ENCODE measurements around the gene VAV1.
"Not testable (repeated sequence)": the region's sequence is repeated elsewhere in the genome, so short reads cannot be mapped to it uniquely, and the experiment has no call there.

The VAV1 gene

DNA sequence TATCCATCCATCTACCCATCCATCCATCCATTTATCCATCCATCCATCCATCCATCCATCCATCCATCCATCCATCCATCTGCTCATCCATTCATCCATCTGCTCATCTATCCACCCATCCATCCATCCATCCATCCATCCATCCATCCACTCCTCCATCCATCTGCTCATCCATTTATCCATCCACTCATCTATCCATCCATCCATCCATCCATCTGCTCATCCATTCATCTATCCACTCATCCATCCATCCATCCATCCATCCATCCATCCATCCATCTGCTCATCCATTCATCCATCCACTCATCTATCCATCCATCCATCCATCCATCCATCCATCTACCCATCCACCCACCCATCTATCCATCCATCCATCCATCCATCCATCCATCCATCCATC is 3.5 kb downstream of the VAV1 start:
- not testable (repeated sequence) for DNase-seq

GRCh38 chr19:6776999-6777398 is 4.5 kb downstream of the VAV1 start:
- ChIA-PET CTCF (no interaction called here), POLR2A (no interaction called here)
- no peak for DNase-seq
- H3K4me1 ChIP-seq (ENCODE audit: control extremely low read depth in 1 of 4, control insufficient read depth in 4 of 4, insufficient read depth in 4 of 4, low read length in 3 of 4), result peaks cover 4 to 34% (median 24%) of the 10 kb centered on the region in 4 experiments
- H3K4me3 ChIP-seq (ENCODE audit: control insufficient read depth in 1 of 7, extremely low read depth in 1 of 7, insufficient read depth in 4 of 7, low read depth in 2 of 7, low read length in 6 of 7), result no peak overlapping the region
- H3K27ac ChIP-seq (ENCODE audit: insufficient read depth in 1 of 2, low read depth in 1 of 2, low read length in 2 of 2, poor library complexity in 1 of 2, severe bottlenecking in 2 of 2), result peak overlapping the region in 1 of 2 experiments; percentile 34
- H3K27me3 ChIP-seq (replicated peaks in 2 of 5; ENCODE audit: control insufficient read depth in 4 of 5, insufficient read depth in 5 of 5, low read length in 4 of 5), result no peaks in the 10 kb centered on the region
- peaks cover 0 to 37% (median 17%) of the 10 kb centered on the region in 4 experiments for H3K36me3 ChIP-seq (ENCODE audit: control insufficient read depth in 4 of 4, insufficient read depth in 4 of 4, low read length in 3 of 4)
- WGBS (ENCODE audit: insufficient coverage), result 96% methylated on average over 4 of the region's 4 CpGs
- no peaks in the 10 kb centered on the region for H3K9me3 ChIP-seq (ENCODE audit: control extremely low read depth in 1 of 5, control insufficient read depth in 4 of 5, insufficient read depth in 2 of 5, low read depth in 1 of 5, low read length in 4 of 5)

More for the DNA sequence above, 3.5 kb downstream of the VAV1 start:
- H3K27me3 ChIP-seq (replicated peaks in 2 of 5; ENCODE audit: control insufficient read depth in 4 of 5, insufficient read depth in 5 of 5, low read length in 4 of 5); H3K4me3 ChIP-seq (ENCODE audit: control insufficient read depth in 1 of 7, extremely low read depth in 1 of 7, insufficient read depth in 4 of 7, low read depth in 2 of 7, low read length in 6 of 7); H3K27ac ChIP-seq (ENCODE audit: insufficient read depth in 1 of 2, low read depth in 1 of 2, low read length in 2 of 2, poor library complexity in 1 of 2, severe bottlenecking in 2 of 2); H3K9me3 ChIP-seq (ENCODE audit: control extremely low read depth in 1 of 5, control insufficient read depth in 4 of 5, insufficient read depth in 2 of 5, low read depth in 1 of 5, low read length in 4 of 5): not testable (repeated sequence)
- peaks cover 0 to 30% (median 12%) of the 10 kb centered on the region in 4 experiments for H3K36me3 ChIP-seq (ENCODE audit: control insufficient read depth in 4 of 4, insufficient read depth in 4 of 4, low read length in 3 of 4)
- CTCF ChIA-PET, result interaction anchor here (1.3 to 9.5 kb wide), 3 partner anchors 9 to 26 kb away, joined by 3 to 92 read pairs (median 31); no protein-coding TSS in a partner anchor
- peaks cover 4 to 36% (median 25%) of the 10 kb centered on the region in 4 experiments for H3K4me1 ChIP-seq (ENCODE audit: control extremely low read depth in 1 of 4, control insufficient read depth in 4 of 4, insufficient read depth in 4 of 4, low read length in 3 of 4)
- POLR2A ChIA-PET, result interaction anchor here (4.3 kb wide), 1 partner anchor 26 kb away, joined by 65 read pairs; no protein-coding TSS in a partner anchor

- WGBS (ENCODE audit: insufficient coverage), result 96% methylated on average over 2 of the region's 2 CpGs
- CTCF ChIA-PET, result no interaction called here
These were observed 4.9 kb downstream of the VAV1 start for GRCh38 chr19:6777434-6777833.

DNA sequence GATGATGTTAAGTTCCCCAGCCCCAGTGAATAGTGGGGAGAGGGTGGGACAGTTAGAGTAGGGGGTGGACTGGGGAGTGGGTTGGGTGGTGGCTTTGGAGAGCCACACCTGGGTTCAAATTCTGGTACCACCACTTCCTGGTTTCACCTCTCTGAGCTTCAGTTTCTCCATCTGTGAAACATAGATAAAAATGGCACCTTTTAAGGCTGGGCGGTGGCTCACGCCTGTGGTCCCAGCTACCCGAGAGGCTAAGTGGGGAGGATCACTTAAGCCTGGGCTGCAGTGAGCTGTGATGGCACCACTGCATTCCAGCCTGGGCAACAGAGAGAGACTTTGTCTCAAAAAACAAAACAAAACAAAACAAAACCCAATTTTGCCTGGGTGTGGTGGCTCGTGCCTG is 5.9 kb downstream of the VAV1 start:
- ChIA-PET CTCF (interaction anchor here (0.6 to 2.6 kb wide), 2 partner anchors 24 to 1786 kb away, joined by 3 to 10 read pairs; no protein-coding TSS in a partner anchor), POLR2A (interaction anchor here (1.0 kb wide), 1 partner anchor 90 kb away, joined by 3 read pairs; no protein-coding TSS in a partner anchor)
- no peaks in the 10 kb centered on the region for H3K9me3 ChIP-seq (ENCODE audit: control extremely low read depth in 1 of 5, control insufficient read depth in 4 of 5, insufficient read depth in 2 of 5, low read depth in 1 of 5, low read length in 4 of 5)
- no CpG with 5 or more reads among the region's 4 CpGs for WGBS (ENCODE audit: insufficient coverage)
- H3K4me1 ChIP-seq (ENCODE audit: control extremely low read depth in 1 of 4, control insufficient read depth in 4 of 4, insufficient read depth in 4 of 4, low read length in 3 of 4), result peaks cover 4 to 25% (median 20%) of the 10 kb centered on the region in 4 experiments
- H3K27ac ChIP-seq (ENCODE audit: insufficient read depth in 1 of 2, low read depth in 1 of 2, low read length in 2 of 2, poor library complexity in 1 of 2, severe bottlenecking in 2 of 2), result peak overlapping the region in 1 of 2 experiments; percentile 23
- no peak for DNase-seq
- H3K27me3 ChIP-seq (replicated peaks in 2 of 5; ENCODE audit: control insufficient read depth in 4 of 5, insufficient read depth in 5 of 5, low read length in 4 of 5), result no peaks in the 10 kb centered on the region
- peaks cover 0 to 40% (median 17%) of the 10 kb centered on the region in 4 experiments for H3K36me3 ChIP-seq (ENCODE audit: control insufficient read depth in 4 of 4, insufficient read depth in 4 of 4, low read length in 3 of 4)
- H3K4me3 ChIP-seq (ENCODE audit: control insufficient read depth in 1 of 7, extremely low read depth in 1 of 7, insufficient read depth in 4 of 7, low read depth in 2 of 7, low read length in 6 of 7), result no peak overlapping the region

More at GRCh38 chr19:6777434-6777833, 4.9 kb downstream of the VAV1 start:
- Histone ChIP-seq H3K4me1 (ENCODE audit: control extremely low read depth in 1 of 4, control insufficient read depth in 4 of 4, insufficient read depth in 4 of 4, low read length in 3 of 4) (peaks cover 4 to 34% (median 24%) of the 10 kb centered on the region in 4 experiments), H3K27ac (ENCODE audit: insufficient read depth in 1 of 2, low read depth in 1 of 2, low read length in 2 of 2, poor library complexity in 1 of 2, severe bottlenecking in 2 of 2) (peak overlapping the region in 1 of 2 experiments; percentile 34), H3K36me3 (ENCODE audit: control insufficient read depth in 4 of 4, insufficient read depth in 4 of 4, low read length in 3 of 4) (peaks cover 0 to 37% (median 17%) of the 10 kb centered on the region in 4 experiments), H3K9me3 (ENCODE audit: control extremely low read depth in 1 of 5, control insufficient read depth in 4 of 5, insufficient read depth in 2 of 5, low read depth in 1 of 5, low read length in 4 of 5) (no peaks in the 10 kb centered on the region), H3K4me3 (ENCODE audit: control insufficient read depth in 1 of 7, extremely low read depth in 1 of 7, insufficient read depth in 4 of 7, low read depth in 2 of 7, low read length in 6 of 7) (no peak overlapping the region), H3K27me3 (replicated peaks in 2 of 5; ENCODE audit: control insufficient read depth in 4 of 5, insufficient read depth in 5 of 5, low read length in 4 of 5) (no peaks in the 10 kb centered on the region)
- POLR2A ChIA-PET, result no interaction called here
- DNase-seq, result no peak

GRCh38 chr19:6779206-6779605 is 6.7 kb downstream of the VAV1 start:
- Histone ChIP-seq H3K27me3 (replicated peaks in 2 of 5; ENCODE audit: control insufficient read depth in 4 of 5, insufficient read depth in 5 of 5, low read length in 4 of 5) (no peaks in the 10 kb centered on the region), H3K4me1 (ENCODE audit: control extremely low read depth in 1 of 4, control insufficient read depth in 4 of 4, insufficient read depth in 4 of 4, low read length in 3 of 4) (peaks cover 4 to 20% (median 15%) of the 10 kb centered on the region in 4 experiments), H3K4me3 (ENCODE audit: control insufficient read depth in 1 of 7, extremely low read depth in 1 of 7, insufficient read depth in 4 of 7, low read depth in 2 of 7, low read length in 6 of 7) (no peak overlapping the region), H3K36me3 (ENCODE audit: control insufficient read depth in 4 of 4, insufficient read depth in 4 of 4, low read length in 3 of 4) (peaks cover 0 to 48% (median 19%) of the 10 kb centered on the region in 4 experiments), H3K27ac (ENCODE audit: insufficient read depth in 1 of 2, low read depth in 1 of 2, low read length in 2 of 2, poor library complexity in 1 of 2, severe bottlenecking in 2 of 2) (peak overlapping the region in 1 of 2 experiments; percentile 14), H3K9me3 (ENCODE audit: control extremely low read depth in 1 of 5, control insufficient read depth in 4 of 5, insufficient read depth in 2 of 5, low read depth in 1 of 5, low read length in 4 of 5) (no peaks in the 10 kb centered on the region)
- ChIA-PET CTCF (interaction anchor here (2.6 kb wide), 1 partner anchor 23 kb away, joined by 10 read pairs; no protein-coding TSS in a partner anchor), POLR2A (interaction anchor here (0.7 kb wide), 1 partner anchor 22 kb away, joined by 3 read pairs; no protein-coding TSS in a partner anchor)
- 100% methylated on average over 1 of the region's 4 CpGs for WGBS (ENCODE audit: insufficient coverage)
- no peak for DNase-seq

DNA sequence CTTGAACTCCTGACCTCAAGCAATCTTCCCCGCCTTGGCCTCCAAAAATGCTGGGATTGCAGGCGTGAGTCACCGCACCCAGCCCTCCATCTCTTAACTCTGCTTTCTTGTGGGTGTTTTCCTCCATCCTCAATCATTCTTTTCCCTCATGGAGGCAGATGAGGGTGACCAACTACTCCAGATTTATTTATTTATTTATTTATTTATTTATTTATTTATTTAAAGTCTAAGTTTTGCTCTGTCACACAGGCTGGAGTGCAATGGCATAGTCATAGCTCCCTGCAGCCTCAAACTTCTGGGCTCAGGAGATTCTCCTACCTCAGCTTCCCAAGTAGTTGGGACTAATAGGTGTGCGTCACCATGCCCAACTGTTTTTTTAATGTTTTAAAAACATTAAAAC is 14.9 kb downstream of the VAV1 start:
- H3K4me1 ChIP-seq (ENCODE audit: control extremely low read depth in 1 of 4, control insufficient read depth in 4 of 4, insufficient read depth in 4 of 4, low read length in 3 of 4), result no peaks in the 10 kb centered on the region
- DNase-seq, result no peak
- H3K27me3 ChIP-seq (replicated peaks in 2 of 5; ENCODE audit: control insufficient read depth in 4 of 5, insufficient read depth in 5 of 5, low read length in 4 of 5), result no peaks in the 10 kb centered on the region
- peaks cover 11 to 46% (median 22%) of the 10 kb centered on the region in 4 experiments for H3K36me3 ChIP-seq (ENCODE audit: control insufficient read depth in 4 of 4, insufficient read depth in 4 of 4, low read length in 3 of 4)
- CTCF ChIA-PET, result no interaction called here
- POLR2A ChIA-PET, result no interaction called here
- H3K4me3 ChIP-seq (ENCODE audit: control insufficient read depth in 1 of 7, extremely low read depth in 1 of 7, insufficient read depth in 4 of 7, low read depth in 2 of 7, low read length in 6 of 7), result no peak overlapping the region
- 93% methylated on average over 3 of the region's 4 CpGs for WGBS (ENCODE audit: insufficient coverage)
- H3K27ac ChIP-seq (ENCODE audit: insufficient read depth in 1 of 2, low read depth in 1 of 2, low read length in 2 of 2, poor library complexity in 1 of 2, severe bottlenecking in 2 of 2), result no peak overlapping the region
- H3K9me3 ChIP-seq (ENCODE audit: control extremely low read depth in 1 of 5, control insufficient read depth in 4 of 5, insufficient read depth in 2 of 5, low read depth in 1 of 5, low read length in 4 of 5), result no peaks in the 10 kb centered on the region

DNA sequence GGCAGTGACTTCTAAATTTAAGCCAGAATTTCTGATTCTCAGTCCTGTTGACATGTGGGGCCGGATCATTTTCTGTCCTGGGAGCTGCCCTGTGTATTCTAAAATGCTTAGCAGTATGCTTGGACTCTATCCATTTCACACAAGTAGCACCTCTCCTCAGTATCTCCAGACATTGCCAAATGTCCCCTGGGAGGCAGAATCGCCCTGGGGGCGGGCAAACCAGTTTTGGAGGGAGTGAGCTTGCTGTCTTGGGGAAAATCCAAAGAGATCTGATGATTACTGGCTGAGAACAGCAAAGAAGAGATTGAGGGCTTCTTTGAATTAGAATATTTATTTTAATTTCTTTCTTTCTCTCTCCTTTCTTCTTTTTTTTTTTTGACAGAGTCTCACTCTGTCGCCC is 16.4 kb downstream of the VAV1 start:
- 83% methylated on average over 1 of the region's 4 CpGs for WGBS (ENCODE audit: insufficient coverage)
- Histone ChIP-seq H3K27ac (ENCODE audit: insufficient read depth in 1 of 2, low read depth in 1 of 2, low read length in 2 of 2, poor library complexity in 1 of 2, severe bottlenecking in 2 of 2) (no peak overlapping the region), H3K4me3 (ENCODE audit: control insufficient read depth in 1 of 7, extremely low read depth in 1 of 7, insufficient read depth in 4 of 7, low read depth in 2 of 7, low read length in 6 of 7) (no peak overlapping the region), H3K27me3 (replicated peaks in 2 of 5; ENCODE audit: control insufficient read depth in 4 of 5, insufficient read depth in 5 of 5, low read length in 4 of 5) (no peaks in the 10 kb centered on the region), H3K4me1 (ENCODE audit: control extremely low read depth in 1 of 4, control insufficient read depth in 4 of 4, insufficient read depth in 4 of 4, low read length in 3 of 4) (no peaks in the 10 kb centered on the region), H3K36me3 (ENCODE audit: control insufficient read depth in 4 of 4, insufficient read depth in 4 of 4, low read length in 3 of 4) (peaks cover 11 to 49% (median 21%) of the 10 kb centered on the region in 4 experiments), H3K9me3 (ENCODE audit: control extremely low read depth in 1 of 5, control insufficient read depth in 4 of 5, insufficient read depth in 2 of 5, low read depth in 1 of 5, low read length in 4 of 5) (no peaks in the 10 kb centered on the region)
- DNase-seq, result no peak
- POLR2A ChIA-PET, result no interaction called here
- CTCF ChIA-PET, result interaction anchor here (1.0 to 5.1 kb wide), 3 partner anchors 9 to 15 kb away, joined by 3 to 31 read pairs (median 5); partner anchors contain the start of gene VAV1
